ENCODE measurements around the gene MIEF1. TPM values are rescaled to one million over a fixed set of nuclear protein-coding genes. Genes with fewer than 3 reads are reported as not detected.

The MIEF1 gene
- total and polyA plus RNA-seq, 5 experiments from 2014 or later, result 22.2 to 47.8 (median 35.8) TPM

DNA sequence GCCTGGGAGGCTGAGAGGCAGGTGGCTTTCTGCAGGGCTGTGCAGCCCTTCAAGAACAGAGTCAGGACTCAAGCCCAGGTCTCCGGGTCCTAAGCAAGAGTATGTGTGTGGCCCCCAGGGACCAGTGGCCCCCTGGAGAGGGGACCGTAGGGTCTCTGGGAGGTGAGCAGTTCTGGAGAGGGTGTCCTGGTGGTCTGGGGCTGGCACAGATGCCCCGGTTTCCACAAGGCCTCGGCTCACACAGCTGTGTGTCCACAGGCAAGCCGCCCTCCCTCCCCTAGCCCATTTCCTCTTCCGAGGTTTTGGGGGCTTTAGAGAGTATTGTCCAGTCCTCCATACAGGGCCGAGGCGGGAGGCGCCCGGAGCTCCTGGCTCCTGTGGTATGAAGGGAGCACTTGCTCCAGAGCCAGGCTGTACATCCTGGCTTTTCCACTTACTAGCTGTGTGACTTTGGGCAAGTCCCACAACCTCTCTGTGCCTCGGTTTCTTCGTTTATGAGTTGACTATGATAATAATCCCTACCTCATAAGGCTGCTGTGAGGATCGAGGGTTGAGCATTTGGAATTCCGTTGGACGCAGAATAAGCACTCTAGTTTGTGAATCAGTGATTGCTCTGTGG lies 33.9 kb downstream of the MIEF1 start:
- DNase-seq, result no peak
- no peak overlapping the region for H3K4me3 Mint-ChIP-seq
- peaks cover 0 to 1% (median 0%) of the 10 kb centered on the region in 5 donors for H3K27me3 Mint-ChIP-seq
- peak overlapping the region in 1 of 10 donors; percentile 40 for H3K27ac Mint-ChIP-seq
- peaks cover 0 to 5% (median 0%) of the 10 kb centered on the region in 3 donors for H3K36me3 Mint-ChIP-seq
- peaks cover 11 to 28% (median 22%) of the 10 kb centered on the region in 4 donors for H3K4me1 Mint-ChIP-seq
- H3K9me3 Mint-ChIP-seq, result no peaks in the 10 kb centered on the region
- no peak for ATAC-seq
- POLR2A ChIA-PET, result interaction anchor here (0.5 to 10.6 kb wide), 3 partner anchors 18 to 489 kb away, joined by 3 to 135 read pairs (median 7); partner anchors contain the start of gene ATF4

GRCh38 chr22:39536711-39537110 lies 34.6 kb downstream of the MIEF1 start:
- Mint-ChIP-seq H3K36me3 (no peaks in the 10 kb centered on the region), H3K4me1 (peaks cover 7 to 20% (median 14%) of the 10 kb centered on the region in 4 donors), H3K27ac (no peak overlapping the region), H3K9me3 (no peaks in the 10 kb centered on the region), H3K4me3 (no peak overlapping the region), H3K27me3 (peaks cover 0 to 1% (median 0%) of the 10 kb centered on the region in 5 donors)
- POLR2A ChIA-PET, result interaction anchor here (0.7 to 10.6 kb wide), 2 partner anchors 19 to 878 kb away, joined by 3 to 135 read pairs; partner anchors contain the start of gene ATF4
- ATAC-seq, result no peak
- DNase-seq, result no peak

DNA sequence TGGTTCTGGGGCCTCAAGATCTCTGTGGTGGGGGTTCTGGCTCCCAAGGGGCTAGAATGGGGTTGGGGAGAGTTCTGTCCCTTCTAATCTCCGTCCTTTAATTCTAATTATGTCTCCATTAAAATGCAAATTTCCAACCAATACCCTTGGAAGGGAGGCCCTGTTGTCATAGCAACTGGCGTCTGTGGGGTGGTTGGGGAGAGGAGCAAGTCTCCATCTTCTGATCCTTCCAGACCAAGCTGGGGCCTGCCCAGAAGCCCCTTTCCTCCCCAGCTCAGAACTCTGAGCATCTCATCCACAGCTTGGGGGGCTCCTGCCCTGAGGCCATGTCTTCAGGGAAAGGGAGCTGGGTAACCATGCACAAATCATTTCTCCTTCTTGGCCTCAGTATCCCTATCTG lies 35.9 kb downstream of the MIEF1 start:
- no peak overlapping the region for H3K4me3 Mint-ChIP-seq
- no peaks in the 10 kb centered on the region for H3K36me3 Mint-ChIP-seq
- peaks cover 0 to 1% (median under 1%) of the 10 kb centered on the region in 5 donors for H3K27me3 Mint-ChIP-seq
- DNase-seq (no peak), ATAC-seq (no peak)
- POLR2A ChIA-PET, result no interaction called here
- H3K27ac Mint-ChIP-seq, result no peak overlapping the region
- no peaks in the 10 kb centered on the region for H3K9me3 Mint-ChIP-seq
- H3K4me1 Mint-ChIP-seq, result peaks cover 2 to 10% (median 4%) of the 10 kb centered on the region in 4 donors

DNA sequence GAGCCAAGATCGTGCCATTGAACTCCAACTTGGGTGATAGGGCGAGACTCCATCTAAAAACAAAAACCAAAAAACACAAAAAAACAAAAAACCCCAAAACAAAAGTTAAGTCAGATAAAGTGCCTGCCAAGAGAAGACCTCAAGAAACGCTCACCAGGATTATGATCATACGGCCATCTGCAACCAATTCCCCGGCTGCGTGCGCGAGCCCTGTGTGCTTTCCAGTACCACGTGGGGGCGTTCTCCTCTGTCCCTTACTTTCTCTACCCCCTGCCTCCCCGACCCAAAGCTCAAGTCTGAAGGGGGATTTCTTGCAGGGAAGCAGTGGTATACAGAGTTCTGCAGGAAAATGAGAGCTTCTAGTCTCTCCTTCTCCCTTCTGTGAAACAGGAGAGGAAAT lies 41.0 kb downstream of the MIEF1 start:
- Mint-ChIP-seq H3K27ac (peak overlapping the region in 1 of 10 donors; percentile 40), H3K36me3 (no peaks in the 10 kb centered on the region), H3K4me1 (peaks cover 7 to 26% (median 15%) of the 10 kb centered on the region in 4 donors), H3K9me3 (peaks cover 0 to 14% (median 0%) of the 10 kb centered on the region in 9 donors), H3K27me3 (peaks cover 25 to 44% (median 33%) of the 10 kb centered on the region in 5 donors), H3K4me3 (no peak overlapping the region)
- POLR2A ChIA-PET, result interaction anchor here (1.0 kb wide), 1 partner anchor 8 kb away, joined by 3 read pairs; no protein-coding TSS in a partner anchor
- ATAC-seq, result peak; percentile 42 to 53
- no peak for DNase-seq

- Mint-ChIP-seq H3K27me3 (peaks cover 25 to 57% (median 46%) of the 10 kb centered on the region in 5 donors), H3K9me3 (peaks cover 0 to 14% (median 0%) of the 10 kb centered on the region in 9 donors), H3K4me1 (peaks cover 7 to 26% (median 15%) of the 10 kb centered on the region in 4 donors), H3K4me3 (peak overlapping the region in 7 of 10 donors; percentile 18 to 85 (median 62)), H3K36me3 (no peaks in the 10 kb centered on the region), H3K27ac (peak overlapping the region in 5 of 10 donors; percentile 36 to 62 (median 45))
- ATAC-seq (peak; percentile 72 to 81), DNase-seq (peak; percentile 43 to 77 (median 70))
- POLR2A ChIA-PET, result no interaction called here
Observed at GRCh38 chr22:39545386-39546365, 43.6 kb downstream of the MIEF1 start.

GRCh38 chr22:39546889-39547586 lies 44.9 kb downstream of the MIEF1 start:
- Mint-ChIP-seq H3K27me3 (peaks cover 25 to 70% (median 54%) of the 10 kb centered on the region in 5 donors), H3K36me3 (no peaks in the 10 kb centered on the region), H3K9me3 (peaks cover 0 to 14% (median 0%) of the 10 kb centered on the region in 9 donors), H3K27ac (no peak overlapping the region), H3K4me1 (peaks cover 7 to 26% (median 15%) of the 10 kb centered on the region in 4 donors), H3K4me3 (no peak overlapping the region)
- POLR2A ChIA-PET, result no interaction called here
- ATAC-seq (no peak), DNase-seq (no peak)

GRCh38 chr22:39547587-39547947 lies 45.5 kb downstream of the MIEF1 start:
- no peak overlapping the region for H3K27ac Mint-ChIP-seq
- no peak overlapping the region for H3K4me3 Mint-ChIP-seq
- H3K27me3 Mint-ChIP-seq, result peaks cover 25 to 75% (median 54%) of the 10 kb centered on the region in 5 donors
- peaks cover 0 to 14% (median 0%) of the 10 kb centered on the region in 9 donors for H3K9me3 Mint-ChIP-seq
- peaks cover 7 to 26% (median 15%) of the 10 kb centered on the region in 4 donors for H3K4me1 Mint-ChIP-seq
- POLR2A ChIA-PET, result no interaction called here
- DNase-seq (no peak), ATAC-seq (no peak)
- no peaks in the 10 kb centered on the region for H3K36me3 Mint-ChIP-seq

DNA sequence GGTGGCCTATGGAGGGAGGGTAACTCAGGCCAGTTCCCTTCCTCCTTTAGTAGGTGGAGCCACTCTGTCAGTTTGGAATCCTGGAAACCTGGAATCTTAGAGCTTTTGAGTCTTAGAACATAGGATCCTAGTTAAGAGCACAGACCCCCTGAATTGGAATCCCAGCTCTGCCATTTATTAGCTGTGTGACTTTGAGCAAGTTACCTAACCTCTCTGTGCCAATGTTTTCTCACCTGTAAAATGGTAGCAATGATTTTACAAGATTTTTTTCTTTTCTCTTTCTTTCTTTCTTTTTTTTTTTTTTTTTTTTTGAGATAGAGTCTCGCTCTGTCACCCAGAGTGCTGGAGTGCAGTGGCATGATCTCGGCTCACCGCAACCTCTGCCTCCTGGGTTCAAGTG lies 51.3 kb downstream of the MIEF1 start:
- Mint-ChIP-seq H3K27ac (no peak overlapping the region), H3K27me3 (peaks cover 11 to 62% (median 39%) of the 10 kb centered on the region in 5 donors), H3K4me1 (peaks cover 3 to 8% (median 7%) of the 10 kb centered on the region in 4 donors), H3K9me3 (no peaks in the 10 kb centered on the region), H3K4me3 (no peak overlapping the region), H3K36me3 (no peaks in the 10 kb centered on the region)
- DNase-seq, result no peak
- no peak for ATAC-seq
- POLR2A ChIA-PET, result interaction anchor here (0.6 to 0.7 kb wide), 2 partner anchors 385 to 899 kb away, joined by 3 to 4 read pairs; no protein-coding TSS in a partner anchor

- ATAC-seq (no peak), DNase-seq (no peak)
- H3K4me1 Mint-ChIP-seq, result peaks cover 5 to 11% (median 9%) of the 10 kb centered on the region in 4 donors
- peaks cover 0 to 3% (median 0%) of the 10 kb centered on the region in 3 donors for H3K36me3 Mint-ChIP-seq
- H3K27me3 Mint-ChIP-seq, result peaks cover 11 to 68% (median 41%) of the 10 kb centered on the region in 5 donors
- H3K4me3 Mint-ChIP-seq, result no peak overlapping the region
- peak overlapping the region in 1 of 10 donors; percentile 51 for H3K27ac Mint-ChIP-seq
- POLR2A ChIA-PET, result no interaction called here
- H3K9me3 Mint-ChIP-seq, result peaks cover 0 to 2% (median 0%) of the 10 kb centered on the region in 9 donors
Observed at GRCh38 chr22:39554151-39554550, 52.1 kb downstream of the MIEF1 start.

DNA sequence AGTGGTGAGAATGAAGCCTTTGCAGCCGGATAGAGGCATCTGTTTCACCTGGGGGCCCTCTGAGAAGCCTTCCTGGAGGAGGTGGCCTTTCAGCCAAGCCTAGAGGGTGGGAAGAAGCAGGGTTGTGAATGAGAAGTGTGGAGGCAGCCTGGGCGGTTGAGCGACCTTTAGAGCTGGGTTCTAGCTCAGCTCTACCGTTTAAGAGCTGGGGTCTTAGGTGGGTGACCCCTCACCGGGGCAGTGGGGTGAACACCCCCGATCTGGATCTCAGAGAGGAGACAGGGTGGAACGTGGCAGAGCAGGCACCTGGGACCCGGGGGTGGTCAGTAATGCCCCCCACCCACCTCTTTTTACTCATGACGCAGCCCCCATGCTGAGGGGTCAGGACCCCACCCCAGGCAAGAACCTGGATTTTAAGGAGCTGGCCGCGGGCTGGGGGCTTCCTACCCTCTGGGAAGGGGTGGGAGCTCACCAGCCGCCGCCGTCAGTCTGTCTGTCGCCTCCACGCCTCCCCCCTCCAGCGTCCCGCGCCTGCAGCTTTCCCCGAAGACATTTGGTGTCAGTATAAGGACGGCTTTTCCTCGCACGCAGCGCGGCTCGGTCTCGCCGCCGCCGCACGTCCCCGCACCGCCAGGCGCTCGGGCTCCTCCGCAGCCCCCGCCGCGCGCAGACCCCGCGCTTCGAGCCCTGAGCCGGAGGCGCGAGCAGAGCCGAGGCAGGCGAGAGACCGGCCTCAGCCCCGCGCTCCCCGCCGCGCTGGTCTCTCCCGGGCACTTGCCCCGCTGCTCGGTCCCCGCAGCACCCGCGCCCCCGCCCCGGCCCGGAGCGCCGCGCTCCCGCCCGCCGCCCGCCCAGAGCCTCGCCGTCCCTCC lies 55.1 kb downstream of the MIEF1 start:
- POLR2A ChIA-PET, result interaction anchor here (1.3 kb wide), 1 partner anchor 487 kb away, joined by 3 read pairs; no protein-coding TSS in a partner anchor
- ATAC-seq (peak; percentile 86 to 92), DNase-seq (peak; percentile 22 to 76 (median 44))
- Mint-ChIP-seq H3K4me3 (peak overlapping the region; percentile 38 to 80 (median 70)), H3K4me1 (peaks cover 5 to 11% (median 9%) of the 10 kb centered on the region in 4 donors), H3K9me3 (peaks cover 0 to 2% (median 0%) of the 10 kb centered on the region in 9 donors), H3K27ac (peak overlapping the region in 4 of 10 donors; percentile 22 to 82 (median 28)), H3K27me3 (peaks cover 11 to 54% (median 36%) of the 10 kb centered on the region in 5 donors), H3K36me3 (peaks cover 0 to 3% (median 0%) of the 10 kb centered on the region in 3 donors)

DNA sequence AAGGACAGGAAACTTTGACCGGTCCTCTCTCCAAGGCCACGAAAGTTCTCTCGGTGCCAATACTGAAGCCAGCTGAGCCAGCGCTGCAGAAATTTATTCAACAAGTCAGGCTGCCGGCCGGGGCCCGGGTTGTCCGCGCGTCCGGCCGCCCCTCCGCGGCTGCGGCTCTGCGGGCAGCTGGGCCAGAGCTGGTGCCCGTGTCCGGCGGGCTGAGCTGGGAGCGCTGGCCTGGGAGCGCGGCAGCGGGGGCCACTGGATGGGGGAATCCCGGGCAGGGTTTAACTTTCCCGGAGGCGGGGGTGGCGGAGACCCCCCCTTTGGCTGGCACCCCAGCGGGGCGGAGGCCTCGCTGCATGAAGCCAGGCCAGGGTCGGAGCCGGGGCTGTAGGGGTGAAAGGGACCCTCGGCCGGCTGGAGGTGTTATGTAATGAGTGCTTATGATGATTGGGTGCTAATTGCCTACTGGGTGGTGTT lies 56.2 kb downstream of the MIEF1 start:
- DNase-seq, result no peak

More for the DNA sequence above, 56.2 kb downstream of the MIEF1 start:
- no peak overlapping the region for H3K27ac Mint-ChIP-seq
- H3K27me3 Mint-ChIP-seq, result peaks cover 11 to 46% (median 31%) of the 10 kb centered on the region in 5 donors
- H3K4me3 Mint-ChIP-seq, result peak overlapping the region; percentile 59 to 83 (median 68)
- ATAC-seq, result no peak
- H3K4me1 Mint-ChIP-seq, result peaks cover 5 to 11% (median 9%) of the 10 kb centered on the region in 4 donors
- POLR2A ChIA-PET, result interaction anchor here (1.1 to 1.3 kb wide), 2 partner anchors 466 to 486 kb away, joined by 3 read pairs; no protein-coding TSS in a partner anchor
- peaks cover 0 to 2% (median 0%) of the 10 kb centered on the region in 9 donors for H3K9me3 Mint-ChIP-seq
- H3K36me3 Mint-ChIP-seq, result peaks cover 0 to 3% (median 0%) of the 10 kb centered on the region in 3 donors

Measured in naive thymus-derived CD8-positive, alpha-beta T cell (primary cell).